Astrocyte (in vitro differentiated cells and primary cell): Measurements from ENCODE around the gene CD7. TPM values are rescaled to one million over a fixed set of nuclear protein-coding genes. Genes with fewer than 3 reads are reported as not detected.

Experiments used
- DNase-seq: peaks from one replicate; pipeline ENCODE4 v3.0.0-alpha.2; 2010; ENCODE audit warnings: low read depth
- FAIRE-seq: peaks from 2 replicates; lab custom pipeline; 2011; peaks lifted over from hg19 to GRCh38; lab: Jason Lieb, UNC
- H2AFZ ChIP-seq: 2 replicates; pipeline ENCODE4 v1.6.0; 2012; ENCODE audit warnings: low read depth, low read length, inconsistent platforms
- H3K27ac ChIP-seq: 2 replicates; pipeline ENCODE4 v1.5.1; 2011; ENCODE audit warnings: low read depth, low read length, inconsistent platforms
- H3K27me3 ChIP-seq: 2 replicates; pipeline ENCODE4 v1.6.0; 2011; ENCODE audit warnings: low read length, inconsistent platforms; ENCODE audit not compliant: insufficient read depth
- H3K36me3 ChIP-seq: 2 replicates; pipeline ENCODE4 v1.5.1; 2011; ENCODE audit warnings: low read length, inconsistent platforms; ENCODE audit not compliant: insufficient read depth
- H3K4me1 ChIP-seq: 2 replicates; pipeline ENCODE4 v1.5.1; 2011; ENCODE audit warnings: low read length, inconsistent platforms; ENCODE audit not compliant: insufficient read depth
- H3K4me2 ChIP-seq: 2 replicates; pipeline ENCODE4 v1.6.0; 2012; ENCODE audit warnings: low read length, inconsistent platforms
- H3K4me3 ChIP-seq: 2 replicates; pipeline ENCODE4 v1.5.1; 2011; ENCODE audit warnings: low read depth, mild to moderate bottlenecking, low read length, inconsistent platforms; ENCODE audit not compliant: insufficient read depth
- H3K79me2 ChIP-seq: 2 replicates; pipeline ENCODE4 v1.6.0; 2012; ENCODE audit warnings: mild to moderate bottlenecking, low read length, inconsistent platforms; ENCODE audit not compliant: insufficient read depth
- H3K9ac ChIP-seq: 2 replicates; pipeline ENCODE4 v1.6.0; 2012; ENCODE audit warnings: mild to moderate bottlenecking, low read length, inconsistent platforms
- H3K9me3 ChIP-seq: 2 replicates; pipeline ENCODE4 v1.5.1; 2012; ENCODE audit warnings: low read depth, mild to moderate bottlenecking, low read length, inconsistent platforms; ENCODE audit not compliant: insufficient read depth
- H4K20me1 ChIP-seq: 2 replicates; pipeline ENCODE4 v1.6.0; 2012; ENCODE audit warnings: low read length, inconsistent platforms; ENCODE audit not compliant: insufficient read depth
- H3K27ac Mint-ChIP-seq: one replicate; pipeline ENCODE4 v1.8.0; 2021; ENCODE audit warnings: mild to moderate bottlenecking, mixed read lengths; ENCODE audit not compliant: unreplicated experiment
- H3K27me3 Mint-ChIP-seq: one replicate; pipeline ENCODE4 v1.8.0; 2021; ENCODE audit warnings: low read depth, mixed read lengths; ENCODE audit not compliant: unreplicated experiment
- H3K36me3 Mint-ChIP-seq: one replicate; pipeline ENCODE4 v1.8.0; 2021; ENCODE audit warnings: low read depth, mixed read lengths; ENCODE audit not compliant: unreplicated experiment
- H3K4me1 Mint-ChIP-seq: one replicate; pipeline ENCODE4 v1.8.0; 2021; ENCODE audit warnings: low read depth, mixed read lengths; ENCODE audit not compliant: unreplicated experiment
- H3K4me3 Mint-ChIP-seq: one replicate; pipeline ENCODE4 v1.8.0; 2021; ENCODE audit warnings: mild to moderate bottlenecking, moderate library complexity, mixed read lengths; ENCODE audit not compliant: unreplicated experiment
- H3K9me3 Mint-ChIP-seq: one replicate; pipeline ENCODE4 v1.8.0; 2021; ENCODE audit warnings: mild to moderate bottlenecking, mixed read lengths; ENCODE audit not compliant: unreplicated experiment
- CTCF ChIP-seq: IDR thresholded peaks from 2 replicates; pipeline ENCODE4 v1.5.1; 2011; ENCODE audit warnings: low read depth, mild to moderate bottlenecking, inconsistent platforms, low read length, moderate library complexity; ENCODE audit not compliant: insufficient read depth
- EZH2 ChIP-seq: IDR thresholded peaks from 2 replicates; pipeline ENCODE4 v1.6.1; 2012; ENCODE audit warnings: mild to moderate bottlenecking, low read length, inconsistent platforms; ENCODE audit not compliant: insufficient read depth
- total RNA-seq: library from RNA; stranded (reverse); gene quantifications from 2 replicates; pipeline ENCODE4 v1.2.1, GENCODE V29; 2021

CD7 gene
- total RNA-seq, 1 donor from 2014 or later, result 0.18 TPM

DNA sequence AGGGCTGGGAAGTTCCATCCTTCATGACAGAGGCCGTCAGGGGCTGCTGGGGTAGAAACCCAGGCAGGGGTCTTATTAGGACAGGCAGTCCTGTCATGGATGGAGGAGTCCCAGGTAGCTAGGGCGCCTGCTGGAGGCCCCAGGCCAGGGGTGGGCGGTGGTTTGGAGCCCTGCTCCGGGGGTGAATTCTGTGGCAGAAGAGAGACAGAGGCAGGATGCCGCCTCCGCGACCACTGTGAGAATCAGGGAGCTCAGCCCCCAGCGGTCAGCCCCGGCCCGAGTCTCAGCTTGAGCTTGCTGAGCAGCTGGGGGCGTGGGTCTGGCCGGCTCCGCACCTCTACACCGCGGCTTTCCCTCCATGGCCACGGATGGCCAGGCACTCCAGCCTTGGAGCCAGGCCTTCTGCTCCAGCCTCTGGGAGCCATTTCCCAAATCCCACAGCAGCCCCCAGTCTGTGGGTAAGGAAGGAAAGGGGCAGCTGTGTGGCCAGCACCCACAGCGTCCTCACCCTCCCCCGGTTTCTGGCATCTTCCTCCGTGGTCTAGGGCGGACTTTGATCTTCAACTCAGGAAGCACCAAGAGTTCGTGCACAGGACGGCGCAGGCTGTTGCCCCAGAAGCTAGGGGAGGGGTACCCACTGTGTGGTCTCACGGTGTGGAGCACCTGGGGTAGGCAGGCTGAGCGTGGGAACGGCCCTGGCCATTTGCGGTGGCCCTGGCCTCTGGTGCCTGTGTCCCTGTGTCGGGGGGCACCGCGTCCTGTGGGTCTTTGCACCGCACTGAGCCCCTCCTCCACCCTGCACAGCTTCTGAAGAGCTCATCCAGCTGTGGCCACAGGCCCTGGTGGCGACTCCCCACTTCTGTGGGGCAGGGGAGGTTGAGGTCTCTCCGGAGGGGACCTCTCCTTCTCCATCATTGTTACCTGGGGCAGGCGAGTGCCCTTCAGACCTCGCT lies 14.1 kb downstream of the CD7 start:
- H3K9ac ChIP-seq, result no peak overlapping the region
- no peaks in the 10 kb centered on the region for H3K36me3 ChIP-seq
- TF ChIP-seq CTCF (no peak), EZH2 (no peak)
- peaks cover 6% of the 10 kb centered on the region for H3K4me1 ChIP-seq
- H3K79me2 ChIP-seq, result no peaks in the 10 kb centered on the region
- FAIRE-seq (no peak), DNase-seq (no peak)
- H3K9me3 ChIP-seq, result no peaks in the 10 kb centered on the region
- peaks cover 5% of the 10 kb centered on the region for H3K27me3 ChIP-seq
- no peaks in the 10 kb centered on the region for H4K20me1 ChIP-seq
- H3K4me2 ChIP-seq, result no peak overlapping the region
- H3K27me3 Mint-ChIP-seq, result peaks cover 27% of the 10 kb centered on the region
- H3K27ac ChIP-seq, result no peak overlapping the region
- H3K36me3 Mint-ChIP-seq, result no peaks in the 10 kb centered on the region
- no peak overlapping the region for H2AFZ ChIP-seq
- H3K4me3 ChIP-seq, result no peak overlapping the region
- H3K4me1 Mint-ChIP-seq, result no peaks in the 10 kb centered on the region
- H3K9me3 Mint-ChIP-seq, result no peaks in the 10 kb centered on the region
- H3K27ac Mint-ChIP-seq, result no peak overlapping the region
- H3K4me3 Mint-ChIP-seq, result no peak overlapping the region

DNA sequence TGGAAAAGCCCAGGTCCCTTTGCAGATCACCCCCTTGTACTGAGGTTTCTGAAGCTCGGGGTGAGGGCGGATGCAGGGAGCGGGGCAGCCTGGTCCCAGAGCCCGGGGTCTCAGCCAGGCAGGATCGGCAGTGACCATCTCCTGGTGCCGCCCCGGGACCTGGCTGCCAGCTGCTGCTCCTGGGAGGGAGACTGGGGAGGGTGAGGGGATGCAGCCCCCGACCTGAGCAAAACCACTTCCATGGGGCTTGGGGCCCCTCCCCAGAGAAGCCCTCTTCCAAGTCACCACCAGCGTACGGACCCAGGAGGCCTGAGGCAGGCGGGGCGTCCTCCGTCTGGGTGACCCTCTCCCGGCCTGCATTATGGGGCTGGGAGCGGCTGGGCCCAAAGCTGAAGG lies 14.8 kb downstream of the CD7 start:
- FAIRE-seq (no peak), DNase-seq (no peak)
- H3K27ac Mint-ChIP-seq, result no peak overlapping the region
- Histone ChIP-seq H2AFZ (no peak overlapping the region), H3K4me1 (peaks cover 13% of the 10 kb centered on the region), H3K79me2 (no peaks in the 10 kb centered on the region), H3K27ac (no peak overlapping the region), H3K9me3 (no peaks in the 10 kb centered on the region), H3K36me3 (no peaks in the 10 kb centered on the region), H3K9ac (no peak overlapping the region), H3K4me2 (no peak overlapping the region), H3K27me3 (peaks cover 2% of the 10 kb centered on the region), H4K20me1 (no peaks in the 10 kb centered on the region), H3K4me3 (no peak overlapping the region)
- H3K4me1 Mint-ChIP-seq, result peaks cover 3% of the 10 kb centered on the region
- H3K27me3 Mint-ChIP-seq, result peaks cover 28% of the 10 kb centered on the region
- H3K4me3 Mint-ChIP-seq, result no peak overlapping the region
- H3K36me3 Mint-ChIP-seq, result no peaks in the 10 kb centered on the region
- H3K9me3 Mint-ChIP-seq, result no peaks in the 10 kb centered on the region
- TF ChIP-seq EZH2, result no peak
- no peak for TF ChIP-seq CTCF
